Stomach (tissue), 4 donors: ENCODE results near the gene DEPDC5.

Experiments used
- POLR2AphosphoS5 ChIP-seq, 3 donors: sonication (generic); formaldehyde crosslinking; IDR thresholded peaks; one replicate each; pipeline ENCODE4 v1.6.1; 2016; ENCODE audit warnings: antibody characterized with exemption in 3 of 3
- TF ChIP-seq, protein P1 (sequence below), 7 experiments: fragments of 450-650 bp in 4 of 7; fragments of 200-600 bp in 3 of 7; sonication (generic) in 3 of 7; IDR thresholded peaks; one replicate each; pipeline ENCODE4 v1.5.1; 2016 to 2019; ENCODE audit warnings: antibody characterized with exemption in 7 of 7, control low read depth in 2 of 7, mild to moderate bottlenecking in 1 of 7

DNA sequence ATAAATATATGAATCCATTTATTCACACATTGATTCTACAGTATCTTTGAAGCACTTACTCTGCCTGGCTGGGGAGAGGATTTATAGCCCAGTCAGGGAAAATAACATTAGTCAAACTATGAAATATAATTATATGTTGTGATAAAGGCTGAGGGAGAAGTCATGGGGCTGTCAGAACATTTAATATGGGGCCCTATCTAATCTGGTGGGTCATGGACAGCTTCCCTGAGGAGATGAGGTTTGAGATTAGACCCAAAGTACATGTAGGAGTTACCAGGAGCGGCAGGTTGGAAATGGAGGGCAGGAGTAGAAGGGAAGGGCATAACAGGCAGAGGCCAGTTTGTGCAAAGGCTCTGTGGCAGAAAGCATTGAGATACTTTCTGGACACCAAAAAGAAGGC is 86.2 kb downstream of the DEPDC5 start:
- TF ChIP-seq POLR2AphosphoS5 (IDR thresholded peaks at IDR 0.05): no peak
- TF ChIP-seq, protein P1, sequence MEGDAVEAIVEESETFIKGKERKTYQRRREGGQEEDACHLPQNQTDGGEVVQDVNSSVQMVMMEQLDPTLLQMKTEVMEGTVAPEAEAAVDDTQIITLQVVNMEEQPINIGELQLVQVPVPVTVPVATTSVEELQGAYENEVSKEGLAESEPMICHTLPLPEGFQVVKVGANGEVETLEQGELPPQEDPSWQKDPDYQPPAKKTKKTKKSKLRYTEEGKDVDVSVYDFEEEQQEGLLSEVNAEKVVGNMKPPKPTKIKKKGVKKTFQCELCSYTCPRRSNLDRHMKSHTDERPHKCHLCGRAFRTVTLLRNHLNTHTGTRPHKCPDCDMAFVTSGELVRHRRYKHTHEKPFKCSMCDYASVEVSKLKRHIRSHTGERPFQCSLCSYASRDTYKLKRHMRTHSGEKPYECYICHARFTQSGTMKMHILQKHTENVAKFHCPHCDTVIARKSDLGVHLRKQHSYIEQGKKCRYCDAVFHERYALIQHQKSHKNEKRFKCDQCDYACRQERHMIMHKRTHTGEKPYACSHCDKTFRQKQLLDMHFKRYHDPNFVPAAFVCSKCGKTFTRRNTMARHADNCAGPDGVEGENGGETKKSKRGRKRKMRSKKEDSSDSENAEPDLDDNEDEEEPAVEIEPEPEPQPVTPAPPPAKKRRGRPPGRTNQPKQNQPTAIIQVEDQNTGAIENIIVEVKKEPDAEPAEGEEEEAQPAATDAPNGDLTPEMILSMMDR (IDR thresholded peaks at IDR 0.05): no peak
